ENCODE results near the gene CNKSR1.
"Not testable (repeated sequence)": the region's sequence is repeated elsewhere in the genome, so short reads cannot be mapped to it uniquely, and the experiment has no call there.

CNKSR1 gene

DNA sequence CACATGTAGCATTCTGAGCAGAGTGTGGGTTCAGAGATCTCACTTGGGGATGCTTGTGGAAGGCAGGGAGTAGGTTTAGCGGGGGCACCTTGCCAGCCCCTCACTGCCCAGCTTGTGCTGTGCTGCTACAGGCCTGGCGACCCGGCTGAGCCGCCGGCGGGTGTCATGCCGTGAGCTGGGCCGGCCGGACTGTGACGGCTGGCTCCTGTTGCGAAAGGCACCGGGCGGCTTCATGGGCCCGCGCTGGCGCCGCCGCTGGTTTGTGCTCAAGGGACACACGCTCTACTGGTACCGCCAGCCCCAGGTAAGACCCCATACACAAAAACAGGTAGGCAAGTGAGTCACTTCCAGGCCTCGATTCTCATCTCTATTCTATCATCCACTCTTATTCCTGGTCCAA is 7.6 kb downstream of the CNKSR1 start:
- DNase-seq: no peak

DNA sequence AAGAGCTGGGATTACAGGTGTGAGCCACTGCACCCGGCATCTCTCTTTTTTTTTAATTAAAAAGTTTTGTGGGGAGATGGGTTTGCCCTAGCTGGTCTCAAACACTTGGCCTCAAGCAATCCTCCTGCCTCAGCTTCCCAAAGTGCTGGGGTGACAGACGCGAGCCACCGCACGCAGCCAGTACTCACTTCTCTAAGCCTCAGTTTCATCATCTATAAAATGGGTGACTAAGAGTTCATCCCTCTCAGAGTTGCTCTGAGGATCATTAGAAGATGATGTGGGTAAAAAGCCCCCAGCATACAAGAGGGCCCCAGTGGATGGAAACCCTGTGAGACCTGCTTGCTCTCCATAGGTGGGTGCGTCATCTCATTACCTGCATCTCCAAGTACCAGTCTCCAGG is 10.6 kb downstream of the CNKSR1 start:
- DNase-seq: no peak

DNA sequence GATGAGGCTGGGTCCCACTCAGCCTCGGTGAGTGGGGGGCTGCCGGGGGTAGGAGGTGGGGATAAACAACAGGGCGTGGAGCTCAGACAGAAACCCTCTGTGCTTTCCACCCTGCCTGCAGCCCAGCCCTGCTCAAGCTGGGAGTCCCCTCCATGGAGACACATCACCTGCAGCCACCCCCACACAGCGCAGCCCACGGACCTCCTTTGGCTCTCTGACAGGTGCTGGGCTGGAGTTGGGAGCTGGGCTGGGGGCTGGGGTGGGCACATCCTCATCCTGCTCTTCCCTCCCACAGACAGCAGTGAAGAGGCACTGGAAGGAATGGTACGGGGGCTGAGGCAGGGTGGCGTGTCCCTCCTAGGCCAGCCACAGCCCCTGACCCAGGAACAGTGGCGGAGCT is 11.2 kb downstream of the CNKSR1 start:
- no peak for DNase-seq

DNA sequence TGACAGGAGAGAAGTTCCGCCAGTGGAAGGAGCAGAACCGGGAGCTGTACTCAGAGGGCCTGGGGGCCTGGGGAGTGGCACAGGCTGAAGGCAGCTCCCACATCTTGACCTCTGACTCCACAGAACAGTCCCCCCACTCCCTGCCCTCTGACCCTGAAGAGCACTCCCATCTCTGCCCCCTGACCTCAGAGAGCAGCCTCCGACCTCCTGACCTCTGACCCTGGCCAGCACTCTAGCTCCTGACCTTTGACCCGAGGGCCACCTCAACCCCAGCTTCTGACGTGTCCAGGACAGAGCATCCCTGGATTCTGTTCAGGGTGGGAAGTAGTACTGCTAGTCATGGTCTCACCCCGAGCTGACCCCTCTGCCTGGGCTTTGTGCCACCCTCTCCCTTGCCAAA is 12.0 kb downstream of the CNKSR1 start:
- DNase-seq: no peak

DNA sequence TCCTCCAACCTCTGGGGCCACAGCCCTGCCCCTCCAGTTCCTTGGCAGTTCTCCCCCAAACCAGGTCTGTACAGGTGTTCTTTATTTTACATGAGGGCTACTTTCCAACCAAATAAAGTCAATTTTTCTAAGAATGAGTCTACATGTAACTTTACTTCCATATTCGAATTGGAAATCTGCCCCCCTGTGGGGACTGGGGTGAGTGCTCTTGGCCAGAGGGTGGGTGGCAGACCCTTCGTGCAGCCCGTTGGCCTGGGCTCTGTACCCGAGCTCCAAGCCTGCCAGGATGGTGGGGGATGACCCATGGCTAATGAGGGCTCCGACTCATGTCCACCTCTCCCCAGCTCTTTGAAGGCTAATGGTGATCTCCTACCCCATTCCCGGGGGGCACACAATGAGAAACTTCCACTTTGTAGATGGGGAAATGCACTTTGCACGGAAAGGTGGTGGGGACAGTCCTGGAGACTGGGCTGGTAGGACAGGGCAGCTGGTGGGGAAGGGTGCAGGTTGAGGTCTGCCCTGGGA is 12.5 kb downstream of the CNKSR1 start:
- DNase-seq: no peak

DNA sequence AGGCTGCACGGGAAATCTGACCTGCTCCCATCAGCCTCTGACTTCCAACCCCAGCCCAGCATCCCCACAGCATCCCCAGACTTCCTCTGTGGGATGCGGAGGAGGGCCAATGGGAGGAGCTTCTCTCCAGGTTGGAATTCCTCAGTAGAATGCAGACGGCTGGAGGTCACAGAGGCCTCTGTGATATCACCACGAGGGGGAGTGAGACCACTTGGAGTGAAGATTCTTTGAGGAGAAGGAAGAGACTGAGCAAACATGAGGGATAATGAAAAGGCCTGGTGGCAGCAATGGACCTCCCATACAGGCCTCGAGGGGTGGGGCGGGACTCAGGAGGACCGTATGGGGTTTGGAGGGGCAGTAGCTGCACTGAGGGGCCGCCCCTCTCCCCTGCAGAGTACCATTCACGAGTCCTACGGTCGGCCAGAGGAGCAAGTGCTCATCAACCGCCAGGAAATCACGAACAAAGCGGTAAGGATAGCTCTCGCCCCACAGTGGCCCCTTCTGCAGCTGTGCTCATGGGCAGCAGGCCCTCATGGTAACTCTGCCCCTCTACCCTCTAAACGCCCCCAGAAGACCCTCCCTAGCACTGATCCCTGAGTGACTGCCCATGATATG is 13.2 kb downstream of the CNKSR1 start, which contains the start of gene CATSPER4:
TSS of gene CATSPER4 (plus strand) at position 230 of the 615 bp plus-strand sequence. CDS start at position 256, 26 bp downstream.
- no peak for DNase-seq

DNA sequence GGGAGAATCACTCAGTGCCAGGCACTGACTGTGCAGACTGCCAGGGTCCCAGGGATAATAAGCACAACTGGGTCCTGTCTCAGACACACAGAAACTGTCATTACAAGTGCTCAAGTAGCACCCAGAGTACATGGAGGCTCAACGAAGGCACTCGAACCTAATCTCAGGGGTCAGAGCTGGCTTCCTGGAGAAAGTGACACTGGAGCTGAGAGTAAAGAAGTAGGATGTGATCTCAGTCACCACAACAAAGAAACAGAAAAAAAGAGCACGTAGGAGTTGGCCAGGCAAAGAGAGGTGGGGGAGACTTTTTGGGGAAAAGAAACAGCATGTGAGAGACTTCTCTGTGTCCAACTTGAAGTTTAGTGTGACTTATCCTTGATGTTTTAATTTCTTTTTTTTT is 14.4 kb downstream of the CNKSR1 start:
- DNase-seq: no peak

DNA sequence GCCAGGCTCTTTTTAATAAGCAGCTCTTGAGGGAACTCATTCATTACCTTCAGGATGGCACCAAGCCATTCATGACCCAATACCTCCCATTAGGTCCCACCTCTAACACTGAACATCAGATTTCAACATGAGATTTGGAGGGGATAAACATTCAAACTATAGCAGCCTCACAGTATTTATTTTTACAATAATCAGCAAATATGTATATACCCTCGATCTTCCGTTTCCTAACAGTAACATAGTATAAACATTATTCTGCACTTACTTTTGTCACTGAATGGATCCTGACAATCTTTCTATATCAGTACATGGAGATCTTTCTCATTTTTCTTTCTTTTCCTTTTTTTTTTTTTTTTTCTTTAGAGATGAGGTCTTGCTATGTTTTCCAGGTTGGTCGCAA is 18.5 kb downstream of the CNKSR1 start:
- no peak for DNase-seq

DNA sequence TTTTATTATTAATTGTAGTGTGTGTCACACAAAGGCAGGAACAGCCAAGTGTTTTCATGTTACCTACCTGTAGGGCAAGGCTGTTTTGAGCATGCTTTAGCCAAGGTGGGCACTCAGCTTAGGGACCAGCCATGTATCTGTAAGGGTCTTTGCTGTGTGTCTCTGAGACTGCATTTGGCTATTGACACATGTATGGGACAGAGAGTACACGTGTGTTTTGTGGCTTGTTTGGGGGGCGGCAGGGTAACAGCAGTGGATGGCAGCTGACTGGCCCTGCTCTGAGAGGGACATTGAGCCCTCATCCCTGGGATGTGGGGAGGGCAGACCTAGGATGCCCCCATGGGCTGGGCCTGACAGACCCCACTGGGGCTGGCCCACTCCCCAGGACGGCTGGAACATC is 20.0 kb downstream of the CNKSR1 start:
- no peak for DNase-seq

DNA sequence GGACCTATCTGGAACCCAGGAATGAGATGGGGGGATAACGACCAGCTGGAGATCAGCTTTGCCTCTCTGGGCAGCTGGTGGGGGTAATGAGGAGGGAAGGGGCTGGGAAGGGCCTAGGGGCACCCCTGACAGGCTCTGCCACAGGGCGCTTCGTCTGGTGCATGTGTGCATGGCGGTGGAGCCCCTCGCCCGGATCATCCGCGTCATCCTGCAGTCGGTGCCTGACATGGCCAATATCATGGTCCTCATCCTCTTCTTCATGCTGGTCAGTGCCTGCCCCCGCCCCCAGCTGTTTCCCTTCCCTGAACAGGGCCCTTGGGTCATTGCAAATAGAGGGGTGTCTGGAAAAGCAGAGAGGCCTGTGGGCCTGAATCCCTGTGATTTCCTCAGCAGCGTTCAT is 20.5 kb downstream of the CNKSR1 start:
- no peak for DNase-seq

DNA sequence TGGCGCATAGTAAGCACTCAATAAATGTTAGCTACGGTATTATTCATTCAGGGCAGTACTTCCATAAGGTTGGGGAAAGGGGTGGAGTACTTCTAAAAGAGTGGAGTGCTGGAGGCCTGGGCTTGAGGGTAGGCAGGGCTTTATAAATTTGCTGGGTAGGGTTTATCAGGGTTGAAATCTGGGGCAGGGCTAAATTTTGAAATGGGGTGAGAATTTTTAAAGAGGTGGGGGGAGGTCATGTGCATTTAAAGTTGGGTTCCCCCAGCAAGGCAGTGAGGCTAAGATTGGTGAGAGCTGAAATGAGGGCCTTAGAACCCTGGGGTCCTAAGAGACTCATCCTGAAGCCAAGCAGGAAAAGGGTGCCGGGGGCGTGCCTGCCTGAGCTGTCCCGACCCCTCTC is 23.1 kb downstream of the CNKSR1 start:
- DNase-seq: no peak

DNA sequence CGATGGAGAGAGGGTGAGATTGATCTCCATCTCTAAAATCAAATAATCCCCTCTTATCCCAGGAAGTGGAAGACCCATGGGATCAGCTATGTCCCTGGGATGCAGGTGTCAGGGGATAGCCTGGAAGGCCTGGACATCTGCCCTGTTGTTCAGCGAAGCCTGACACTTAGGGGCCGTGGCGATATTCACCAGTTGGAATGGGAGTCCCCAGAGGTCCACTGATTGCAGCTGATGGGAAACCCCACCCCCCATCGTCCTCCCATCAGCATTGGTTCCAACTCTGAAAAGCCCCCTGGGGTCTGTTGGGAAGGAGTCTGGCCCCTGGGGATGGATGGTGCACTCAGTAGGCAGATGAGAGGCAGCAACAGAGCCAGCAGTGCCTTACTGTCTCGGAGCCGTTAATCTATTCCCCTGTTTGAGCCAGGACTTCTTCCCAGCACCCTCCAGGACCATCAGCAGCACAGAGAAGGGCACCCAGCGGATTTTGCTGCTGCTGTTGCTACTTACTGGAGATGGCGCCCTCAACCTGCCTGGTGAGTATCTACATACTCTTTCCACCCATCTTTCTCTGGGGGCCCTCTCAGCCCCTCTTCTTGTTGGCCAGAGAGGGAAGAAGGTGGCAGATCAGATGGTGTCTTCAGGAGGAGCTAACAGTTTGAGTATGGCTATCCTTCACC is 26.5 kb downstream of the CNKSR1 start:
- DNase-seq: no peak

DNA sequence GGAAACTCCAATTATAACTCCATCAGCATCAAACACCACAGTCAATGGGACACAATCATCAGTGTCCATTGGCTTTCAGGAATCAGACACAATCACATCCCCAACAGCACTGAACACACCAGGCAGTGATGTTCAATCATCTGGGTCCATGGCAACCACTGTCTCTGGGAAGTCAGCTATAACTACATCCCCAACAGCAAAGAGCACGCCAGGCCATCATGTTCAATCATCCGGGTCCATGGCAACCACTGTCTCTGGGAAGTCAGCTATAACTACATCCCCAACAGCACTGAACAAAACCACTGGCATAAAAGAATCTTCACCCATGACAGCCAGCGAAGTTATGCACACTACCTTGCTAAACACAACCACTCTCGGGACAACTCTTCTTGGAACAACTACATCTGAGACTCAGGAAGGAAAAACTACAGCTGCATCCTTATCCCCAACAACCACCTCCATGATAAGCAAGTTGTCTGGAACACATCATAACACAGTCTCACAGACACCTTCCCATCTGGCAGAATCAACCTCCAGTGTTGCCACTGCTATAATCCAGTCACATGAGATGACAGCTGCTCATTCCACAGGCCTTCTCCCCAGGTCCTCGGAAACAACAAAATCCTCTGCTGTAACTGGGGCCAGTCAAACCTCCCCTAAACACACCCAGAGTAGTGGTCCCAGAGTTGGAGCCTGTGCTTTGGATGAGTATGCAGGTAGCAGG is 33.0 kb downstream of the CNKSR1 start:
- no peak for DNase-seq

DNA sequence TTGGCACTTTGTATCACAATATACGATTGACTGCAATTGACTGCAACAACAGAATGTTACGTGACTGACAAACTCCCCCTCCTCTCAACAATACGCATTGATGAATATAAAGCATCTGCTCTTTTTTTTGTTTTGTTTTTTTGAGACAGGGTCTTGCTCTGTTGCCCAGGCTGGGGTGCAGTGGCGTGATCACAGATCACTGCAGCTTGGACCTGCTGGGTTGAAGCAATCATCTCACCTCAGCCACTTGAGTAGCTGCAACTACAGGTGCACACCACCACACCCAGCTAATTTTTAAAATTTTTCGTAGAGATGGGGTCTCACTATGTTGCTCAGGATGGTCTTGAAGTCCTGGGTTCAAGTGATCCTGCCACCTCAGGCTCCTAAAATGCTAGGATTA is 35.4 kb downstream of the CNKSR1 start:
- DNase-seq: no peak

DNA sequence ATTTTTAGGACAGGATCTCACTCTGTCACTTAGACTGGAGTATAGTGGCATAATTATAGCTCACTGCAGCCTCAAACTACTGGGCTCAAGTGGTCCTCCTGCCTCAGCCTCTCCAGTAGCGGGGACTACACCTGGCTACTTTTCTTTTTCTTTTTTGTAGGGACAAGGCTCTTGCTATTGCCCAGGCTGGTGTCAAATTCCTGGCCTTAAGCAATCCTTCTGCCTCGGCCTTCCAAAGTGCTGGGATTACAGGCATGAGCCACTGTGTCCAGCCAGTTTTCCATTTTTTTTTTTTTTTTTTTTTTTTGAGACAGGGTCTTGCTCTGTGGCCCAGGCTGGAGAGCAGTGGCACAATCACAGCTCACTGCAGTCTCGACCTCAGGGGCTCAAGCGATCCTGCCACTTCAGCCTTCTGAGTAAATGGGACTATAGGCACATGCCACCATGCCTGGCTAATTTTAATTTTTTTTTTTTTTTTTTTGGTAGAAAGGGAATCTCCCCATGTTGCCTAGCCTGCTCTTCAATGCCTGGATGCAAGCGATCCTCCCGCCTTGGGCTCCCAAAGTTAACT is 36.1 kb downstream of the CNKSR1 start:
- no peak for DNase-seq

DNA sequence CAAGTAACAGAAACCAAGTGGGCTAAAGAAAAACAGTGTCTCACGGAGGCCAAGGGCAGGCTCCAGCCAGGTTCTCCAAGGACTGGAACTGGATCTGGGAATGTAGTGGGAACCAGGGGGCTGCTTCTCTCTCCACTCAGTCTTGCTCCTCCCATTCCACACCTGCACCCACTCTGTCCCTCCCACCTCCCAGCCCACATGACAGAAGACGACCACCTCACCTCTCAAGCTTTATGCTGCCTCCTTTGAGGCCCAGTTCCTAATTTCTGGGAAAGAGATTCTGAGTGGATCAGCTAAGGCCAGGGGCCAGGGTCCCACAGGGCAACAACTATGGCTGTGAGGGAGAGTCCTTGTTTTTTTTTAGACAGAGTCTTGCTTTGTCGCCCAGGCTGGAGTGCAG is 38.0 kb downstream of the CNKSR1 start:
- DNase-seq: no peak

DNA sequence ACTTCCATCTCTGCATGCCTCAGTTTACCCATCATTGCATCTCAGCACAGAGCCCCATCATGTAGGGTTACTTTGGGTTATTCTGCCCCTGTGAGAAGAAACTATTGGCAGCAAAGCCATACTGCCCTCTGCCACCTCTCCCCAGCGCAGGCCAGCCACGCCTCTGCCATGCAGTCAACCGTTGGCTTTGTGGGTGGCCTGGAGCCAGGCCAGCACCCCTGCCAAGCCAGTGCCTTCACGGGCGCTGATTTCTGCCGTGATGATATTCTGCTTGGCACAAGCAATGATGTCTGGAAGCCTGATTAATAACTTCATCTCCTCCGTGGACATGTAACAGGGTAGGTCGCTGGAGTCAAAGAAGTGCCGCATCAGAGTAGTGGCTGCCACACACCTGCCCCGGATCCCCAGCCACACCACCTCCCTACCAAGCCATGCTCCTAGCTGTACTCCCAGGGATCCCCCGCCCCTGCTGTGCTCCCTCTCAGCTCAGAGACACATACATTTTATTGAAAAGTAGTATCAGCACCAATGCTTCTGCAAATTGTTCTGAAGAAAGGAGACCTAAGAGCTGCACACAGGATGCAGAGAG is 41.7 kb downstream of the CNKSR1 start:
- DNase-seq: no peak

DNA sequence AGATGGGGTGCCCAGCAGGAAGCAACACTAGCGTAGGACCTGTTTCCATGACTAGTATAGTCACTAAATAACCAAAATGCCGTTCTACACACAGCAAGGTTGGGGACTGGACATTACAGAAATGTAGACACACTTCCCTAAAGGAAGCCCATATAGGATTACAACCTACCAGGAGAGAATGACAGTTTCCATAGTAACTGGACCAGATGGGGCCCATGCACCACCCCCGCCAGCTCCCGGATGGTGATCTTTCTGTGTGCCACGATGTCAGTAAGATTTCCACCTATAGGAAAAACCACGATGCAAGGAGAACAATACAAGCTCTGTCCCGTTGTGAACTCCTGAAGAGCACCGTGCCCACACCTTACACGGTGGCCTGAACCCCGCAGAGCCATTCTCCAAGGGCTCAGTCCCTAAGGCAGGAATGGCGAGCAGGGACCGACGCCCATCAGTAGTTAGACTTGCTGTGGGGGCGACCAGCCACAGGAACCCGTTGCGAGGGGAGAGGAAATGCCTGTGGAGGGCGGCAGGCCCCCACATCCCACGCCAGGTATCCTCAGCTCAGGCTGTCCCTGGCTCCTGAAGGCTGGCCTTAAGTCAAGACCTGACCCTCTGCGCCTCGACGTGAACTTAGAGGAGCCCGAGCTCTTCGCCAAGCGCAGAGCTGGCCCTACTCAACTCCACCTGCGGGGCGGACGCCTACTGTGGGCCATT is 43.1 kb downstream of the CNKSR1 start:
- no peak for DNase-seq

DNA sequence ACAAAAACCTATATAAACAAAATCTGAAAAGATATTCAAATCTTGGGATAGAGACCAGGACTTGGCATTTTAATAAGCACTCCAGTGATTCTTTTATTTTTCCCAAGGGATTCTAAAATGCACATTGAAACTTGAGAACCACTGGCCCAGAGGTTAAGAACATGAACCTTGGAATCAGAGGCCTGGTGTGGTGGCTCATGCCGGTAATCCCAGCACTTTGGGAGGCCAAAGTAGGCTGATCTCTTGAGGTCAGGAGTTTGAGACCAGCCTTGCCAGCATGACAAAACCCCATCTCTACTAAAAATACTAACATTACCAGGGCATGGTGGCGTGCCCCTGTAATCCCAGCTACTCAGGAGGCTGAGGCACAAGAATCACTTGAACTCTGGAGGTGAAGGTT is 43.8 kb downstream of the CNKSR1 start:
- DNase-seq: no peak

DNA sequence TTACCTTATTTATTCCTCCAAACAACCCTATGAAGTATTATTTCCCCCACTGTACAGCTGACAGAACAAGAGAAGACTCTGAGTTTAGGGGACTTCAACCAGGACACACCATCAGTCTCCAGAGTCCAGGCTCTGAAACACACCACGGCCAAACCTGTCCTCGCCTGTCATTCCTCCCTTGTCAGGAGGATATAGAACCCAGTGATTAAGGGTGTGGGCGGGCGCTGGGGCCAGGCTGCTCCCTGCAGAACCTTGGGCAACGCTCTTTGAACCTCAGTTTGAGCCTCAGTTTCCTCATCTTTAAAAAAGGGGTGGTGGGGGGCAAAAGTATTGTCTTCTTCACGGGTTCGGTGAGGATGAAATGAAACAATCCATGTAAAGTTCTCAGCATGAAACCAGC is 47.3 kb downstream of the CNKSR1 start:
- no peak for DNase-seq

DNA sequence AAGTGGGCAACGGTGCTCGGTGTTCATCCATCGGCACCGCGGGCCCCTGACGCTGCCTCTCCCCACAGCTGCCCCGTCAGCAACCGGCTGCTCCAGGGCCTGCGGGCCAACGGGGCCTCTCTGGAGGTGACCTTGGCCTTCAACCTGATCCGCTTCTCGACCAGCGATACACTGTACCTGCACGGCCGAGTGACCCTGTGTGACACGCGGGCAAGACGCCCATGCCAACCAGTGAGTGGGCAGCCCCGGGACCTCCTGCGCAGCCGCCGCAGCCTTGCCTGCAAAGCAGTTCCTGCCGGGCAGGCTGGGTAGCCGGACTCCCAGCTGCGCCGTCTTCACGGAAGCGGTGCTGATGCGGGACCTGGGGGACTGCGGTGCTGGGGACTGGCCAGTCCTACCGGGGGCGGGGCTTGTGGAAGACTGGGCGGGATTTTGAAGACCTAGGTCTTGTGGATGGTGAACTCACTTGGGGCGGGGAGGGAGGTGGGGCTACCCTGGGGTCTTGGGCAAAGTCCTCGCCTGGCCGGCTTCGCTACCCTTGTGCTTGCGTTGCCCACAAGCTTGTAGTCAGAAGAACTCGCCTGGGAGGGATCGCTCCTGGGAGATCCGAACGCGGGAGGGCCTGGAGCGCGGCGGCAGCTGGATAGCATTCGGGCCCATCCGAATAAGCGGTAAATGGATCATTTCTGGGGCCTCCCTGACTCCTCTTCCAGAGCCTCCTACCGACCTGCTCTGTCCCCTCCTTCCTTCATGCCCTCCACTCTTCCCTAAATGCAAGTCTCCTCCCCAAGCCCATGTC is 47.9 kb downstream of the CNKSR1 start:
- peak; percentile 43 for DNase-seq

DNA sequence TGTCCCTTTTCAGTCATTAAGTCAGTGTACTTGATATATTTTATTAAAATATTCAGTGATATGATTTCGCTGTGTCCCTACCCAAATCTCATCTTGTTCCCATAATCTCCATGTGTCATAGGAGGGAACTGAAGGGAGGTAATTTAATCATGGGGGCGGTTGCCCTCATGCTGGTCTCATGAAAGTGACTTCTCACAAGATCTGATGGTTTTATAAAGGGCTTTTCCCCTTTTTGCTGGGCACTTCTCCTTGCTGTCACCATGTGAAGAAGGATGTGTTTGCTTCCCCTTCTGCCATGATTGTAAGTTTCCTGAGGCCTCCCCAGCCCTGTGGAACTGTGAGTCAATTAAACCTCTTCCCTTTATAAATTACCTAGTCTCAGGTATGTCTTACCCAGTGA is 53.4 kb downstream of the CNKSR1 start:
- DNase-seq: not testable (repeated sequence)
